ENCODE data around the gene DCAF5. TPM values are rescaled to one million over a fixed set of nuclear protein-coding genes. Genes with fewer than 3 reads are reported as not detected.
"Not testable (repeated sequence)": the region's sequence is repeated elsewhere in the genome, so short reads cannot be mapped to it uniquely, and the experiment has no call there.

The DCAF5 gene
- total RNA-seq, 2 experiments from 2014 or later, result 38.4 to 41.2 TPM

- ChIA-PET POLR2A (no interaction called here), CTCF (interaction anchor here (0.7 to 2.7 kb wide), 2 partner anchors 41 to 204 kb away, joined by 3 to 8 read pairs; no protein-coding TSS in a partner anchor)
- Mint-ChIP-seq H3K4me3 (no peak overlapping the region), H3K27ac (peak overlapping the region; percentile 25), H3K27me3 (ENCODE audit: low read depth) (no peaks in the 10 kb centered on the region), H3K36me3 (ENCODE audit: low read depth) (peaks cover 49% of the 10 kb centered on the region), H3K4me1 (ENCODE audit: low read depth) (peaks cover 5% of the 10 kb centered on the region), H3K9me3 (ENCODE audit: insufficient read depth) (no peaks in the 10 kb centered on the region)
- ATAC-seq (no peak), DNase-seq (no peak)
Measured at GRCh38 chr14:69066396-69067171, 86.3 kb downstream of the DCAF5 start.

GRCh38 chr14:69065934-69066333 lies 87.0 kb downstream of the DCAF5 start:
- H3K27me3 Mint-ChIP-seq (ENCODE audit: low read depth); POLR2A ChIA-PET; ATAC-seq; CTCF ChIA-PET; H3K9me3 Mint-ChIP-seq (ENCODE audit: insufficient read depth); H3K4me3 Mint-ChIP-seq; DNase-seq; H3K4me1 Mint-ChIP-seq (ENCODE audit: low read depth): not testable (repeated sequence)
- Mint-ChIP-seq H3K27ac (peak overlapping the region; percentile 25), H3K36me3 (ENCODE audit: low read depth) (peaks cover 55% of the 10 kb centered on the region)

- H3K36me3 Mint-ChIP-seq (ENCODE audit: low read depth), result peaks cover 57% of the 10 kb centered on the region
- no peak for ATAC-seq
- H3K27ac Mint-ChIP-seq, result no peak overlapping the region
- ChIA-PET CTCF (interaction anchor here (0.9 to 1.3 kb wide), 4 partner anchors 9 to 154 kb away, joined by 3 to 4 read pairs (median 3); no protein-coding TSS in a partner anchor), POLR2A (no interaction called here)
- no peak overlapping the region for H3K4me3 Mint-ChIP-seq
- no peaks in the 10 kb centered on the region for H3K9me3 Mint-ChIP-seq (ENCODE audit: insufficient read depth)
- no peak for DNase-seq
- H3K4me1 Mint-ChIP-seq (ENCODE audit: low read depth), result peaks cover 5% of the 10 kb centered on the region
- no peaks in the 10 kb centered on the region for H3K27me3 Mint-ChIP-seq (ENCODE audit: low read depth)
Measured at GRCh38 chr14:69064596-69064995, 88.3 kb downstream of the DCAF5 start.

- ATAC-seq (no peak), DNase-seq (no peak)
- H3K4me1 Mint-ChIP-seq (ENCODE audit: low read depth), result peaks cover 28% of the 10 kb centered on the region
- H3K27me3 Mint-ChIP-seq (ENCODE audit: low read depth), result no peaks in the 10 kb centered on the region
- H3K27ac Mint-ChIP-seq, result no peak overlapping the region
- no peak overlapping the region for H3K4me3 Mint-ChIP-seq
- ChIA-PET POLR2A (no interaction called here), CTCF (interaction anchor here (1.4 kb wide), 1 partner anchor 47 kb away, joined by 4 read pairs; no protein-coding TSS in a partner anchor)
- no peaks in the 10 kb centered on the region for H3K9me3 Mint-ChIP-seq (ENCODE audit: insufficient read depth)
- peaks cover 67% of the 10 kb centered on the region for H3K36me3 Mint-ChIP-seq (ENCODE audit: low read depth)
Measured at GRCh38 chr14:69059658-69060623, 93.0 kb downstream of the DCAF5 start.

- H3K4me1 Mint-ChIP-seq (ENCODE audit: low read depth), result peaks cover 28% of the 10 kb centered on the region
- ATAC-seq, result no peak
- no peaks in the 10 kb centered on the region for H3K27me3 Mint-ChIP-seq (ENCODE audit: low read depth)
- CTCF ChIA-PET, result interaction anchor here (0.7 to 3.2 kb wide), 9 partner anchors 8 to 194 kb away, joined by 3 to 19 read pairs (median 4); no protein-coding TSS in a partner anchor
- no peaks in the 10 kb centered on the region for H3K9me3 Mint-ChIP-seq (ENCODE audit: insufficient read depth)
- no peak overlapping the region for H3K27ac Mint-ChIP-seq
- peaks cover 56% of the 10 kb centered on the region for H3K36me3 Mint-ChIP-seq (ENCODE audit: low read depth)
- DNase-seq, result peak; percentile 30
- POLR2A ChIA-PET, result interaction anchor here (1.0 kb wide), 1 partner anchor 108 kb away, joined by 3 read pairs; no protein-coding TSS in a partner anchor
- H3K4me3 Mint-ChIP-seq, result no peak overlapping the region
Measured at GRCh38 chr14:69055999-69056788, 96.7 kb downstream of the DCAF5 start.

GRCh38 chr14:69055125-69055524 lies 97.8 kb downstream of the DCAF5 start:
- H3K4me3 Mint-ChIP-seq, result no peak overlapping the region
- peaks cover 53% of the 10 kb centered on the region for H3K36me3 Mint-ChIP-seq (ENCODE audit: low read depth)
- H3K27me3 Mint-ChIP-seq (ENCODE audit: low read depth), result no peaks in the 10 kb centered on the region
- peaks cover 28% of the 10 kb centered on the region for H3K4me1 Mint-ChIP-seq (ENCODE audit: low read depth)
- DNase-seq (no peak), ATAC-seq (no peak)
- POLR2A ChIA-PET, result no interaction called here
- H3K27ac Mint-ChIP-seq, result no peak overlapping the region
- CTCF ChIA-PET, result no interaction called here
- no peaks in the 10 kb centered on the region for H3K9me3 Mint-ChIP-seq (ENCODE audit: insufficient read depth)

GRCh38 chr14:69054030-69054429 lies 98.9 kb downstream of the DCAF5 start:
- ATAC-seq, result no peak
- peaks cover 44% of the 10 kb centered on the region for H3K36me3 Mint-ChIP-seq (ENCODE audit: low read depth)
- CTCF ChIA-PET, result interaction anchor here (1.8 kb wide), 1 partner anchor 12 kb away, joined by 4 read pairs; no protein-coding TSS in a partner anchor

GRCh38 chr14:69052181-69052601 lies 100.7 kb downstream of the DCAF5 start:
- Mint-ChIP-seq H3K4me3 (no peak overlapping the region), H3K9me3 (ENCODE audit: insufficient read depth) (no peaks in the 10 kb centered on the region), H3K27ac (no peak overlapping the region), H3K4me1 (ENCODE audit: low read depth) (peaks cover 11% of the 10 kb centered on the region), H3K36me3 (ENCODE audit: low read depth) (peaks cover 34% of the 10 kb centered on the region), H3K27me3 (ENCODE audit: low read depth) (no peaks in the 10 kb centered on the region)
- CTCF ChIA-PET, result no interaction called here
- DNase-seq, result no peak
- POLR2A ChIA-PET, result no interaction called here
- ATAC-seq, result no peak

More at GRCh38 chr14:69054030-69054429, 98.9 kb downstream of the DCAF5 start:
- peaks cover 28% of the 10 kb centered on the region for H3K4me1 Mint-ChIP-seq (ENCODE audit: low read depth)
- no peak overlapping the region for H3K4me3 Mint-ChIP-seq
- no peaks in the 10 kb centered on the region for H3K9me3 Mint-ChIP-seq (ENCODE audit: insufficient read depth)
- POLR2A ChIA-PET, result no interaction called here
- no peaks in the 10 kb centered on the region for H3K27me3 Mint-ChIP-seq (ENCODE audit: low read depth)
- no peak for DNase-seq
- H3K27ac Mint-ChIP-seq, result no peak overlapping the region

GRCh38 chr14:69050240-69051184 lies 102.4 kb downstream of the DCAF5 start:
- no peak for ATAC-seq
- H3K27ac Mint-ChIP-seq, result no peak overlapping the region

GRCh38 chr14:69049675-69050074 lies 103.2 kb downstream of the DCAF5 start:
- Mint-ChIP-seq H3K27ac (no peak overlapping the region), H3K4me3 (no peak overlapping the region), H3K9me3 (ENCODE audit: insufficient read depth) (no peaks in the 10 kb centered on the region), H3K4me1 (ENCODE audit: low read depth) (no peaks in the 10 kb centered on the region), H3K36me3 (ENCODE audit: low read depth) (peaks cover 15% of the 10 kb centered on the region), H3K27me3 (ENCODE audit: low read depth) (no peaks in the 10 kb centered on the region)
- no peak for ATAC-seq
- POLR2A ChIA-PET, result no interaction called here
- CTCF ChIA-PET, result interaction anchor here (1.3 kb wide), 1 partner anchor 40 kb away, joined by 3 read pairs; no protein-coding TSS in a partner anchor
- no peak for DNase-seq

More at GRCh38 chr14:69050240-69051184, 102.4 kb downstream of the DCAF5 start:
- Mint-ChIP-seq H3K4me1 (ENCODE audit: low read depth) (no peaks in the 10 kb centered on the region), H3K27me3 (ENCODE audit: low read depth) (no peaks in the 10 kb centered on the region), H3K36me3 (ENCODE audit: low read depth) (peaks cover 21% of the 10 kb centered on the region), H3K9me3 (ENCODE audit: insufficient read depth) (no peaks in the 10 kb centered on the region), H3K4me3 (no peak overlapping the region)
- DNase-seq, result no peak
- CTCF ChIA-PET, result no interaction called here
- POLR2A ChIA-PET, result no interaction called here
